ENCODE measurements around the gene TUBA3E.

DNA sequence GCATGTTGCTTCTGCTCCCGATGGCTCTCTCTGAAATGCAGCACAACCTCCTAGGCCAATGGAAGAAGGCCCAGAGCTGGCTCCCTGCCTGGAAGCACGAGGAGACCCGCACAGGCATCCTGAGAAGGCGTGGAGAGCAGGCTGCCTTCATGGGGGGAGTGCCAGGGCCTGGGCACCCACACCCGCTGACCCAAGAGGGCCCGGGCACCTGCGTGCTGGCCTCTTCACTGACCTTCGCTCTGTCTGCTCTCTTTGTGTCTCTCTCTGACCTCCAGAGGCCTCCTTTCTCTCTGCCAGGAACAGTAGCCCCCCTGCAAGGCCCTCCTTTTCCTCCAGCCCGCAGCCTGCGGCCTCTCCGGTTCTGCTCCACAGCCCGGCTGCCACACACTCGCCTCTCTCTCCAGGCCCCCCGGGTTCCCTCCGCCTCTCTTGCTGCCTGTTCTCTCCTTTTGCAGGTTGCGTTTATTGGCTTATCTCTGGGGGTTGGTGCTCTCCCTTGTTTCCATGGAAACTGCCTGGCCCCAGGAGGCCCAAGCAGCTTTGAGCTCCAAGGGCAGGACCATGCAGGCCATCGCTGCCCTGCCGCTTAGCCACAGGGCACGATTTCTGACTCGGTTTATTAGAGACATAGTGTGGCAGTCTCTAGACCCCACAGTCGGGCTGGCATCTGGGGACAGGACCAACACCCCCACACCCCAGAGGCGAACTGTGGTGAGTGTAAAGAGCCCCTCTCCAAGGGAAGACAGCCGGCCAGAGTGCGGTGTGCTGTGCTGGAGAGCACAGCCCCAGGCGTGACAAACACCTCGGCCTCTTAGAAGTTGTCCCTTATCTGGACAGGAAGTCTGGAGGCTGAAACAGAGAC lies 14.5 kb downstream of the TUBA3E start:
- no peak for TF ChIP-seq POLR2A (IDR thresholded peaks at IDR 0.05; ENCODE audit: control extremely low read depth in 1 of 2, low read depth in 2 of 2, low read length in 2 of 2)
- no peak for TF ChIP-seq ZNF274 (IDR thresholded peaks at IDR 0.05; ENCODE audit: borderline replicate concordance, extremely low read depth, low read length)
- no peak for TF ChIP-seq RAD21 (IDR thresholded peaks at IDR 0.05 in 1 of 2, conservative IDR thresholded peaks at IDR 0.05 in 1 of 2; ENCODE audit: low read depth in 2 of 2, low read length in 2 of 2)
- TF ChIP-seq, protein P1, sequence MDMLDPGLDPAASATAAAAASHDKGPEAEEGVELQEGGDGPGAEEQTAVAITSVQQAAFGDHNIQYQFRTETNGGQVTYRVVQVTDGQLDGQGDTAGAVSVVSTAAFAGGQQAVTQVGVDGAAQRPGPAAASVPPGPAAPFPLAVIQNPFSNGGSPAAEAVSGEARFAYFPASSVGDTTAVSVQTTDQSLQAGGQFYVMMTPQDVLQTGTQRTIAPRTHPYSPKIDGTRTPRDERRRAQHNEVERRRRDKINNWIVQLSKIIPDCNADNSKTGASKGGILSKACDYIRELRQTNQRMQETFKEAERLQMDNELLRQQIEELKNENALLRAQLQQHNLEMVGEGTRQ (IDR thresholded peaks at IDR 0.05; ENCODE audit: low read length), result no peak
- no peak for TF ChIP-seq CBX5 (IDR thresholded peaks at IDR 0.05; ENCODE audit: low read depth, low read length)
- TF ChIP-seq MAFK (IDR thresholded peaks at IDR 0.05; ENCODE audit: low read depth, low read length), result no peak
- no peak for TF ChIP-seq EZH2 (IDR thresholded peaks at IDR 0.05; ENCODE audit: low read depth, low read length, severe bottlenecking)
- no peak for TF ChIP-seq KDM1A (IDR thresholded peaks at IDR 0.05; ENCODE audit: borderline replicate concordance, low read length)
- no peak for TF ChIP-seq EP300 (IDR thresholded peaks at IDR 0.05; ENCODE audit: borderline replicate concordance in 1 of 2, low read depth in 2 of 2, low read length in 2 of 2)

All from H1 (cell line).